Endothelial cell of umbilical vein (primary cell): ENCODE results near the gene JAKMIP1. TPM values are rescaled to one million over a fixed set of nuclear protein-coding genes. Genes with fewer than 3 reads are reported as not detected.

Source experiments
- BruUV-seq: library from RNA; stranded (reverse); fragments of 400-500 nt; replicated peaks from 2 replicates; lab custom pipeline; 2021; lab: Mats Ljungman, UMichigan
- CTCF ChIA-PET: fragments of 300-600, 350-600 bp; sonication (Branson Sonifier 250); formaldehyde crosslinking; loops from one replicate; lab custom pipeline; 2021; ENCODE audit warnings: antibody characterized with exemption, inconsistent platforms; lab: Charles Lee
- POLR2A ChIA-PET: fragments of 300-600, 350-600 bp; sonication (Branson Sonifier 250); formaldehyde crosslinking; loops from one replicate; lab custom pipeline; 2021; ENCODE audit warnings: antibody characterized with exemption, inconsistent platforms; lab: Charles Lee
- DNase-seq: peaks from one replicate; pipeline ENCODE4 v3.0.0-alpha.2; 2011; ENCODE audit warnings: low read depth, low spot score
- FAIRE-seq: peaks from 2 replicates; lab custom pipeline; 2011; peaks lifted over from hg19 to GRCh38; lab: Jason Lieb, UNC
- H2AFZ ChIP-seq: 2 replicates; pipeline ENCODE4 v1.6.0; 2012; ENCODE audit warnings: low read depth, low read length, control low read depth, inconsistent platforms
- H3K27ac ChIP-seq: 2 replicates; pipeline ENCODE4 v1.5.1; 2011; ENCODE audit warnings: low read depth, mild to moderate bottlenecking, control low read depth, low read length, moderate library complexity; ENCODE audit not compliant: insufficient read depth
- H3K27me3 ChIP-seq, 2 experiments: 2 replicates each; pipeline versions ENCODE4 v1.6.0 to v1.6.1; 2011; ENCODE audit warnings: low read length in 2 of 2, mixed read lengths in 1 of 2; ENCODE audit not compliant: control insufficient read depth in 2 of 2, insufficient read depth in 2 of 2
- H3K36me3 ChIP-seq, 2 experiments: 2 replicates in 1 of 2; 3 replicates in 1 of 2; pipeline ENCODE4 v1.5.1; 2011; ENCODE audit warnings: low read length in 2 of 2, mild to moderate bottlenecking in 1 of 2, moderate library complexity in 1 of 2; ENCODE audit not compliant: control insufficient read depth in 2 of 2, insufficient read depth in 2 of 2; ENCODE audit errors: extremely low read depth in 1 of 2
- H3K4me1 ChIP-seq: 3 replicates; pipeline ENCODE4 v1.5.1; 2011; ENCODE audit warnings: mild to moderate bottlenecking, low read length; ENCODE audit not compliant: control insufficient read depth, insufficient read depth; ENCODE audit errors: extremely low read depth
- H3K4me2 ChIP-seq: 2 replicates; pipeline ENCODE4 v1.6.1; 2011; ENCODE audit warnings: low read length, control low read depth, mixed read lengths; ENCODE audit not compliant: insufficient read depth
- H3K4me3 ChIP-seq, 3 experiments: fragments of 200-600 bp in 1 of 3; sonication (generic), shearing (Covaris generic) in 1 of 3; replicated peaks in 1 of 3; 2 replicates each; pipeline ENCODE4 v1.5.1; 2011 to 2016; ENCODE audit warnings: control low read depth in 3 of 3, low read length in 3 of 3, mild to moderate bottlenecking in 2 of 3, inconsistent platforms in 1 of 3, low read depth in 1 of 3, moderate library complexity in 1 of 3; ENCODE audit not compliant: insufficient read depth in 1 of 3
- H3K79me2 ChIP-seq: 2 replicates; pipeline ENCODE4 v1.6.0; 2012; ENCODE audit warnings: low read length, inconsistent platforms; ENCODE audit not compliant: control insufficient read depth, insufficient read depth
- H3K9ac ChIP-seq: replicated peaks from 2 replicates; pipeline ENCODE3; 2011; ENCODE audit warnings: low read length, control low read depth; ENCODE audit not compliant: insufficient read depth; ENCODE audit errors: extremely low read depth
- H3K9me1 ChIP-seq: replicated peaks from 3 replicates; pipeline ENCODE4 v1.6.0; 2011; ENCODE audit warnings: mild to moderate bottlenecking, low read length; ENCODE audit not compliant: control insufficient read depth, insufficient read depth; ENCODE audit errors: extremely low read depth
- H3K9me3 ChIP-seq: replicated peaks from 2 replicates; pipeline ENCODE4 v1.5.1; 2012; ENCODE audit warnings: low read length, inconsistent platforms; ENCODE audit not compliant: control insufficient read depth, insufficient read depth
- H4K20me1 ChIP-seq: replicated peaks from 2 replicates; pipeline ENCODE3; 2011; ENCODE audit warnings: mild to moderate bottlenecking, low read length; ENCODE audit not compliant: control insufficient read depth, insufficient read depth; ENCODE audit errors: extremely low read depth
- CTCF ChIP-seq, 2 donors: IDR thresholded peaks; 1 replicate in 1 of 2; 2 replicates in 1 of 2; pipeline ENCODE4 v1.5.1; 2011; ENCODE audit warnings: low read length in 2 of 2, mild to moderate bottlenecking in 2 of 2, moderate library complexity in 2 of 2, control low read depth in 1 of 2, inconsistent platforms in 1 of 2, low read depth in 1 of 2; ENCODE audit not compliant: insufficient read depth in 1 of 2; ENCODE audit errors: extremely low read depth in 1 of 2
- EZH2 ChIP-seq: IDR thresholded peaks from 2 replicates; pipeline ENCODE4 v1.6.1; 2012; ENCODE audit warnings: borderline replicate concordance, low read depth, mild to moderate bottlenecking, moderate library complexity, low read length, inconsistent platforms; ENCODE audit not compliant: severe bottlenecking
- FOS ChIP-seq: IDR thresholded peaks from 2 replicates; pipeline ENCODE4 v1.6.1; 2011; ENCODE audit warnings: mild to moderate bottlenecking, low read length, moderate library complexity, borderline replicate concordance; ENCODE audit not compliant: insufficient read depth
- GATA2 ChIP-seq: IDR thresholded peaks from 2 replicates; pipeline ENCODE4 v1.7.0; 2011; ENCODE audit warnings: low read depth, mild to moderate bottlenecking, moderate library complexity, mixed read lengths, low read length; ENCODE audit not compliant: insufficient read length, insufficient read depth
- JUN ChIP-seq: IDR thresholded peaks from 2 replicates; pipeline ENCODE4 v1.6.1; 2011; ENCODE audit warnings: borderline replicate concordance, low read depth; ENCODE audit not compliant: insufficient read length, insufficient read depth
- MAX ChIP-seq: IDR thresholded peaks from 2 replicates; pipeline ENCODE4 v1.6.1; 2011; ENCODE audit not compliant: insufficient read depth, insufficient read length
- MYC ChIP-seq: IDR thresholded peaks from one replicate; pipeline ENCODE4 v1.6.1; 2011; ENCODE audit warnings: mild to moderate bottlenecking, low read depth, low read length
- POLR2A ChIP-seq: IDR thresholded peaks from 2 replicates; pipeline ENCODE4 v1.6.1; 2012; ENCODE audit warnings: low read depth, mild to moderate bottlenecking, control low read depth, low read length
- POLR2AphosphoS5 ChIP-seq: IDR thresholded peaks from 2 replicates; pipeline ENCODE4 v1.6.1; 2012; ENCODE audit warnings: low read depth, mild to moderate bottlenecking, control low read depth, low read length, moderate library complexity; ENCODE audit not compliant: insufficient read depth
- dilution Hi-C: fragments of 300-500 bp; cut with MboI; formaldehyde crosslinking; loops from one replicate; pipeline ENCODE4 v1.15.0; 2019; ENCODE audit warnings: low sequenced_read_pairs; ENCODE audit not compliant: extremely low pct_ligation_motif_present
- intact Hi-C: fragments of 100-400 bp; cut with micrococcal nuclease; formaldehyde crosslinking; loops from one replicate; pipeline ENCODE4 v1.10.0; 2022
- polyA plus RNA-seq, 4 experiments: library from polyadenylated mRNA; depleted of rRNA in 3 of 4; stranded (reverse) in 3 of 4; unstranded in 1 of 4; fragments of >200 nt; gene quantifications; 2 replicates each; pipeline versions ENCODE4 v1.2.1 to v1.2.3, GENCODE V29; 2011 to 2012; ENCODE audit warnings: missing spikeins in 1 of 4
- total RNA-seq: library from RNA; stranded (reverse); gene quantifications from 2 replicates; pipeline ENCODE4 v1.2.3, GENCODE V29; 2021

The JAKMIP1 gene
- total and polyA plus RNA-seq, 2 donors (not counting 3 experiments of a cell fraction or from before 2014, with no cell fraction given), result not detected

- ChIA-PET CTCF (interaction anchor here (1.3 to 4.5 kb wide), 5 partner anchors 21 to 332 kb away, joined by 7 to 38 read pairs (median 21); no protein-coding TSS in a partner anchor), POLR2A (no interaction called here)
- no peaks in the 10 kb centered on the region for H3K9me1 ChIP-seq
- no peak overlapping the region for H3K9ac ChIP-seq
- no peaks in the 10 kb centered on the region for H3K36me3 ChIP-seq
- no peak for DNase-seq
- H3K27ac ChIP-seq, result no peak overlapping the region
- no peaks in the 10 kb centered on the region for H3K4me1 ChIP-seq
- no peaks in the 10 kb centered on the region for H3K79me2 ChIP-seq
- no peak for FAIRE-seq
- dilution Hi-C loops (no loop called here), intact Hi-C loops (loop anchor here (2.0 kb wide), 2 partner anchors 327 to 547 kb away; no protein-coding TSS in a partner anchor)
- no TSS peak for BruUV-seq
- TF ChIP-seq POLR2A, result no peak
- no peak for TF ChIP-seq POLR2AphosphoS5
- no peak for TF ChIP-seq CTCF (IDR thresholded peaks at IDR 0.05; ENCODE audit: extremely low read depth in 1 of 2, insufficient read depth in 1 of 2, low read depth in 1 of 2, low read length in 2 of 2)
- no peak for TF ChIP-seq FOS
- TF ChIP-seq EZH2, result no peak
- TF ChIP-seq MAX, result no peak
- TF ChIP-seq GATA2, result no peak
- no peak for TF ChIP-seq JUN
- no peak for TF ChIP-seq MYC
- no peak overlapping the region for H2AFZ ChIP-seq
- H3K4me3 ChIP-seq, result no peak overlapping the region
- no peaks in the 10 kb centered on the region for H4K20me1 ChIP-seq
- H3K9me3 ChIP-seq, result no peaks in the 10 kb centered on the region
- no peak overlapping the region for H3K4me2 ChIP-seq
- H3K27me3 ChIP-seq, result no peaks in the 10 kb centered on the region
Observed at GRCh38 chr4:5999356-5999755, 201.0 kb downstream of the JAKMIP1 start.
